K562 treated with DMSO at 1 percent for 48 hours (cell line): ENCODE data around the gene PHEX. TPM values are rescaled to one million over a fixed set of nuclear protein-coding genes. Genes with fewer than 3 reads are reported as not detected.

Experiments used
- total RNA-seq: library from RNA; unstranded; fragments of 300-600 nt; gene quantifications from 2 replicates; pipeline ENCODE4 v1.2.3, GENCODE V29; 2022; ENCODE audit warnings: low replicate concordance; ENCODE audit errors: extremely low read depth

PHEX gene
- not detected in 2 replicates for total RNA-seq

DNA sequence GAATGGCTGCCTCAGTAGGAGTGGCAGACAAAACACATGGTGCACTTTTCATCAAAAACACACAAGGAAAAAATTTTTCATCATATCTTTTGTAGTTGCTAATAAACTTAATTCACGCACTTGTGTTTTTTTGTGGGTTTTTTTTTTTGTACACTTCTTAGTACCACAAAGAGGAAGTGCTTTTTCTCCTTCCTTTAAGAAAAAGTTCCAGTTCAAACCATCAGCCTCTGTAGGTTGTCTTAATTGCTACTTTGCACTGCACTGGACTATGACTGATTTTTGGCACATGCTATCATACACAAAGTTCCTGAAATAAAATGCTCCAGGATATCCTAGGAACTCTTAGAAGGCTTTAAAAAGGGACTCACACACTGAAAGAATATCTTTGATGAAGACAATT, at the start of gene PHEX:
Gene PHEX (plus strand): TSS at position 242 of the 400 bp plus-strand sequence. CDS start 681 bp downstream, outside the sequence.

DNA sequence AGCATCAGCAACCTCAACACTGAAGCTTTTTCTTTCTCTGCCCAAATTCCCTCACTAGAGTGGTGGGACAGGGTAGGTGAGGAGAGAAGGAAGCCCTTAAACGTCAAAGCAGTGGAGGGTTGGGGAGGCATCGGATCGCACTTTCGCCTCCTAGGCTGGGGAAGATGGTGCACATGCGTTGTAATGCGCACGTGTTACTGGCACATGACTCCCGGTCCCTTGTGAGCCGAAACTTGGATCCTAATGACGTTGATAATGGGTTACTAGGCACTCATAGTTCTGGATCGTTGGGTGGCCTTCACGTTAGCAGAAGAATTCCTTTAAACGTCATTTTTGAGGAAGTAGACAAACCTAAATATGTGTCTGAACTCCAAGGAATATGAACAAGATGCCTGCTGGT, 240.5 kb downstream of the PHEX start, which contains the start of gene CBLL2:
Gene CBLL2 (plus strand): TSS at position 301 of the 400 bp plus-strand sequence. CDS start 79 bp downstream, at position 380.

Other genes with a start within 250 kb of the PHEX start
- gene MBTPS2, start 192.7 kb upstream of the PHEX start, total RNA-seq = not detected in 2 replicates
- not detected in 2 replicates for gene YY2, start 176.3 kb upstream of the PHEX start, total RNA-seq
- not detected in 2 replicates for gene SMS, start 91.6 kb upstream of the PHEX start, total RNA-seq
- not detected in 2 replicates for gene CBLL2, start 240.6 kb downstream of the PHEX start, total RNA-seq